HAP-1 (cell line): Measurements from ENCODE around the gene PMFBP1.
A peak's percentile ranks its signal among the peaks of the same experiment; 100 is the strongest.

Source experiments
- DNase-seq, 2 experiments: peaks; one replicate each; pipeline ENCODE4 v3.0.0-alpha.2; 2016 to 2020; ENCODE audit warnings: low spot score in 2 of 2
- H3K27me3 ChIP-seq: fragments of 250-450 bp; sonication (Bioruptor Pico); 2 replicates; pipeline ENCODE4 v1.5.1; 2020; ENCODE audit warnings: low read depth, mild to moderate bottlenecking, moderate library complexity
- H3K36me3 ChIP-seq: fragments of 250-450 bp; sonication (Bioruptor Pico); replicated peaks from 2 replicates; pipeline ENCODE4 v1.5.1; 2020; ENCODE audit warnings: mild to moderate bottlenecking
- H3K4me1 ChIP-seq: fragments of 250-450 bp; sonication (Bioruptor Pico); 2 replicates; pipeline ENCODE4 v1.5.1; 2020; ENCODE audit warnings: mild to moderate bottlenecking
- H3K4me3 ChIP-seq: fragments of 250-450 bp; sonication (Bioruptor Pico); 2 replicates; pipeline ENCODE4 v1.5.1; 2020; ENCODE audit warnings: mild to moderate bottlenecking, moderate library complexity
- H3K9me3 ChIP-seq: fragments of 250-450 bp; sonication (Bioruptor Pico); 2 replicates; pipeline ENCODE4 v1.5.1; 2020; ENCODE audit warnings: mild to moderate bottlenecking, moderate library complexity
- in situ Hi-C: fragments of 300-500 bp; cut with MboI; formaldehyde crosslinking; loops from 3 replicates; pipeline ENCODE4 v1.14.3; 2020; ENCODE audit warnings: low sequenced_read_pairs, inconsistent platforms, mixed read lengths

The PMFBP1 gene

GRCh38 chr16:72172105-72173034 is at the start of gene PMFBP1:
Gene PMFBP1, minus strand, starts transcription at chr16:72172155. Its CDS starts 947 bp downstream, at chr16:72171208.
- DNase-seq = no peak
- H3K4me3 ChIP-seq = no peak within 1 kb of the TSS
- H3K4me1 ChIP-seq = no peaks in the 10 kb centered on the region
- peaks cover 28% of the 10 kb centered on the region for H3K27me3 ChIP-seq
- no peaks in the 10 kb centered on the region for H3K36me3 ChIP-seq
- no peaks in the 10 kb centered on the region for H3K9me3 ChIP-seq
- in situ Hi-C loops = no loop called here

GRCh38 chr16:72221630-72222024 is 49.7 kb upstream of the PMFBP1 start:
- H3K4me1 ChIP-seq = no peaks in the 10 kb centered on the region
- no peaks in the 10 kb centered on the region for H3K36me3 ChIP-seq
- H3K9me3 ChIP-seq = no peaks in the 10 kb centered on the region
- DNase-seq = no peak
- peaks cover 3% of the 10 kb centered on the region; the same call in 1 of the 2 replicates for H3K27me3 ChIP-seq
- H3K4me3 ChIP-seq = no peak overlapping the region
- in situ Hi-C loops = no loop called here

- Histone ChIP-seq H3K36me3 (no peaks in the 10 kb centered on the region), H3K9me3 (no peaks in the 10 kb centered on the region), H3K27me3 (peaks cover 2% of the 10 kb centered on the region; the same call in 1 of the 2 replicates), H3K4me3 (no peak overlapping the region), H3K4me1 (no peaks in the 10 kb centered on the region)
- no peak for DNase-seq
- in situ Hi-C loops = no loop called here
These were observed 49.1 kb upstream of the PMFBP1 start for GRCh38 chr16:72220875-72221629.

- no peak for DNase-seq
- in situ Hi-C loops = no loop called here
- no peaks in the 10 kb centered on the region; the same call in 1 of the 2 replicates for H3K4me1 ChIP-seq
These were observed 47.3 kb upstream of the PMFBP1 start for GRCh38 chr16:72219282-72219681.

GRCh38 chr16:72216767-72217166 is 44.8 kb upstream of the PMFBP1 start:
- Histone ChIP-seq H3K4me3 (no peak overlapping the region), H3K36me3 (no peaks in the 10 kb centered on the region), H3K9me3 (no peaks in the 10 kb centered on the region; the same call in 1 of the 2 replicates), H3K4me1 (no peaks in the 10 kb centered on the region; the same call in 1 of the 2 replicates), H3K27me3 (no peaks in the 10 kb centered on the region)
- no peak for DNase-seq
- in situ Hi-C loops = no loop called here

More at GRCh38 chr16:72219282-72219681, 47.3 kb upstream of the PMFBP1 start:
- H3K27me3 ChIP-seq = no peaks in the 10 kb centered on the region
- no peaks in the 10 kb centered on the region; the same call in 1 of the 2 replicates for H3K9me3 ChIP-seq
- no peak overlapping the region for H3K4me3 ChIP-seq
- H3K36me3 ChIP-seq = no peaks in the 10 kb centered on the region

GRCh38 chr16:72214821-72215220 is 42.9 kb upstream of the PMFBP1 start:
- H3K9me3 ChIP-seq = no peaks in the 10 kb centered on the region; the same call in 1 of the 2 replicates
- no peaks in the 10 kb centered on the region for H3K36me3 ChIP-seq
- H3K4me3 ChIP-seq = no peak overlapping the region
- in situ Hi-C loops = no loop called here
- DNase-seq = no peak
- H3K27me3 ChIP-seq = no peaks in the 10 kb centered on the region
- no peaks in the 10 kb centered on the region; the same call in 1 of the 2 replicates for H3K4me1 ChIP-seq

GRCh38 chr16:72211110-72211509 is 39.2 kb upstream of the PMFBP1 start:
- H3K27me3 ChIP-seq = no peaks in the 10 kb centered on the region
- H3K4me1 ChIP-seq = no peaks in the 10 kb centered on the region; the same call in 1 of the 2 replicates
- H3K36me3 ChIP-seq = no peaks in the 10 kb centered on the region
- DNase-seq = no peak
- no peak overlapping the region for H3K4me3 ChIP-seq
- H3K9me3 ChIP-seq = no peaks in the 10 kb centered on the region; the same call in 1 of the 2 replicates
- in situ Hi-C loops = no loop called here

- in situ Hi-C loops = no loop called here
- Histone ChIP-seq H3K27me3 (no peaks in the 10 kb centered on the region), H3K4me1 (no peaks in the 10 kb centered on the region; the same call in 1 of the 2 replicates), H3K36me3 (no peaks in the 10 kb centered on the region), H3K4me3 (no peak overlapping the region), H3K9me3 (no peaks in the 10 kb centered on the region; the same call in 1 of the 2 replicates)
- no peak for DNase-seq
These were observed 38.6 kb upstream of the PMFBP1 start for GRCh38 chr16:72210555-72210954.

- H3K4me1 ChIP-seq = no peaks in the 10 kb centered on the region; the same call in 1 of the 2 replicates
- DNase-seq = no peak
- no peak overlapping the region for H3K4me3 ChIP-seq
- H3K9me3 ChIP-seq = no peaks in the 10 kb centered on the region; the same call in 1 of the 2 replicates
- no peaks in the 10 kb centered on the region for H3K27me3 ChIP-seq
- in situ Hi-C loops = no loop called here
- H3K36me3 ChIP-seq = no peaks in the 10 kb centered on the region
These were observed 38.1 kb upstream of the PMFBP1 start for GRCh38 chr16:72210072-72210471.

GRCh38 chr16:72206299-72206698 is 34.3 kb upstream of the PMFBP1 start:
- Histone ChIP-seq H3K9me3 (no peaks in the 10 kb centered on the region), H3K36me3 (no peaks in the 10 kb centered on the region), H3K4me1 (no peaks in the 10 kb centered on the region), H3K4me3 (no peak overlapping the region), H3K27me3 (no peaks in the 10 kb centered on the region)
- in situ Hi-C loops = no loop called here
- DNase-seq = peak; percentile 16 to 33

GRCh38 chr16:72203401-72203800 is 31.4 kb upstream of the PMFBP1 start:
- Histone ChIP-seq H3K27me3 (no peaks in the 10 kb centered on the region), H3K4me1 (no peaks in the 10 kb centered on the region), H3K36me3 (no peaks in the 10 kb centered on the region), H3K9me3 (no peaks in the 10 kb centered on the region), H3K4me3 (no peak overlapping the region)
- in situ Hi-C loops = no loop called here
- no peak for DNase-seq

GRCh38 chr16:72202014-72202413 is 30.1 kb upstream of the PMFBP1 start:
- no peak for DNase-seq
- Histone ChIP-seq H3K36me3 (no peaks in the 10 kb centered on the region), H3K27me3 (no peaks in the 10 kb centered on the region), H3K4me1 (no peaks in the 10 kb centered on the region), H3K4me3 (no peak overlapping the region), H3K9me3 (no peaks in the 10 kb centered on the region)
- in situ Hi-C loops = no loop called here

GRCh38 chr16:72201387-72201786 is 29.4 kb upstream of the PMFBP1 start:
- Histone ChIP-seq H3K9me3 (no peaks in the 10 kb centered on the region), H3K4me1 (no peaks in the 10 kb centered on the region), H3K27me3 (no peaks in the 10 kb centered on the region), H3K36me3 (no peaks in the 10 kb centered on the region), H3K4me3 (no peak overlapping the region)
- in situ Hi-C loops = no loop called here
- no peak for DNase-seq
